Spleen (tissue), 11 donors: ENCODE results near the gene LONRF2. TPM values are rescaled to one million over a fixed set of nuclear protein-coding genes. Genes with fewer than 3 reads are reported as not detected.

Experiments
- DNase-seq: peaks from one replicate; pipeline ENCODE4 v3.0.0-alpha.2; 2020
- H3K27ac ChIP-seq, 8 donors: fragments of 200-600 bp; sonication (generic) in 7 of 8; 1 replicate in 4 of 8; 2 replicates in 4 of 8; pipeline versions ENCODE4 v1.5.0 to v1.8.0; 2016 to 2021; ENCODE audit warnings: inconsistent platforms in 4 of 8, mild to moderate bottlenecking in 4 of 8, moderate library complexity in 1 of 8
- H3K27me3 ChIP-seq, 7 donors: fragments of 200-600 bp; sonication (generic) in 6 of 7; replicated peaks in 1 of 7; 1 replicate in 4 of 7; 2 replicates in 3 of 7; pipeline versions ENCODE4 v1.5.0 to v1.8.0; 2016 to 2021; ENCODE audit warnings: inconsistent platforms in 3 of 7, mild to moderate bottlenecking in 1 of 7
- H3K36me3 ChIP-seq, 6 donors: fragments of 200-600 bp; sonication (generic) in 5 of 6; 1 replicate in 4 of 6; 2 replicates in 2 of 6; pipeline versions ENCODE4 v1.5.0 to v1.8.0; 2016 to 2021; ENCODE audit warnings: inconsistent platforms in 2 of 6
- H3K4me1 ChIP-seq, 6 donors: fragments of 200-600 bp; sonication (generic) in 5 of 6; 1 replicate in 3 of 6; 2 replicates in 3 of 6; pipeline versions ENCODE4 v1.5.0 to v1.8.0; 2016 to 2021; ENCODE audit warnings: inconsistent platforms in 3 of 6
- H3K4me3 ChIP-seq, 8 donors: fragments of 200-600 bp; sonication (generic) in 7 of 8; 1 replicate in 4 of 8; 2 replicates in 4 of 8; pipeline versions ENCODE4 v1.5.0 to v1.8.0; 2016 to 2021; ENCODE audit warnings: inconsistent platforms in 4 of 8, mild to moderate bottlenecking in 4 of 8, moderate library complexity in 2 of 8
- H3K9me3 ChIP-seq, 8 donors: fragments of 200-600 bp; sonication (generic) in 7 of 8; 1 replicate in 4 of 8; 2 replicates in 4 of 8; pipeline versions ENCODE4 v1.5.0 to v1.8.0; 2016 to 2021; ENCODE audit warnings: inconsistent platforms in 4 of 8
- POLR2A ChIP-seq, 3 donors: fragments of 450-650 bp; IDR thresholded peaks; one replicate each; pipeline ENCODE4 v1.5.1; 2017; ENCODE audit warnings: antibody characterized with exemption in 3 of 3, mild to moderate bottlenecking in 1 of 3
- POLR2AphosphoS5 ChIP-seq, 3 donors: sonication (generic); formaldehyde crosslinking; IDR thresholded peaks; one replicate each; pipeline ENCODE4 v1.5.1; 2017; ENCODE audit warnings: antibody characterized with exemption in 3 of 3
- WGBS, 5 donors: extraction: QIAGEN DNeasy Blood & Tissue Kit in 3 of 5; methylation state at CpG; one replicate each; pipeline versions ENCODE4 v1.1.5 to v1.1.7; 2013 to 2018; 5-methylcytosine and 5-hydroxymethylcytosine counted together
- intact Hi-C: fragments of 100-400 bp; cut with DNase I; formaldehyde crosslinking; loops from one replicate; pipeline ENCODE4 v1.15.0; 2023; ENCODE audit warnings: low total_unique reads
- polyA plus RNA-seq, 3 donors: library from polyadenylated mRNA; stranded (reverse); fragments of 200-250 nt; gene quantifications; one replicate each; pipeline ENCODE4 v1.2.1, GENCODE V29; 2013
- total RNA-seq, 7 donors: library from RNA; depleted of rRNA in 3 of 7; stranded (reverse); fragments of >200 nt in 3 of 7; fragmentation: NEBNext Ultra II Directional in 4 of 7; extraction: Animal tissue kit (Norgen Biotek cat#: 25700) in 4 of 7; gene quantifications; one replicate each; pipeline versions ENCODE4 v1.1.0 to v1.2.1, GENCODE V29; 2016 to 2021
- TF ChIP-seq, protein P1 (sequence below), 11 experiments: fragments of 200-600 bp in 7 of 11; fragments of 450-650 bp in 4 of 11; sonication (generic) in 4 of 11; IDR thresholded peaks in 8 of 11; conservative IDR thresholded peaks in 3 of 11; 1 replicate in 7 of 11; 2 replicates in 4 of 11; pipeline versions ENCODE4 v1.4.0 to v1.8.0; 2016 to 2021; ENCODE audit warnings: antibody characterized with exemption in 11 of 11, inconsistent platforms in 4 of 11, mild to moderate bottlenecking in 1 of 11
- donor health status: healthy with polysubstance abuse.
- donor health status: DM: no; HTN: no; CAD: no; lungs with moderate emphysema.
- donor health status: DM: no; HTN: no; CAD: no.
- donor health status: Bipolar disorder and iron deficiency.
- donor health status: healthy.
- donor health status: DM: no; HTN: no; CAD: no.
- donor health status: DM: yes; HTN: yes; CAD: no.

The LONRF2 gene
- total and polyA plus RNA-seq, 10 donors: 0.11 to 4.9 (median 1.9) TPM

DNA sequence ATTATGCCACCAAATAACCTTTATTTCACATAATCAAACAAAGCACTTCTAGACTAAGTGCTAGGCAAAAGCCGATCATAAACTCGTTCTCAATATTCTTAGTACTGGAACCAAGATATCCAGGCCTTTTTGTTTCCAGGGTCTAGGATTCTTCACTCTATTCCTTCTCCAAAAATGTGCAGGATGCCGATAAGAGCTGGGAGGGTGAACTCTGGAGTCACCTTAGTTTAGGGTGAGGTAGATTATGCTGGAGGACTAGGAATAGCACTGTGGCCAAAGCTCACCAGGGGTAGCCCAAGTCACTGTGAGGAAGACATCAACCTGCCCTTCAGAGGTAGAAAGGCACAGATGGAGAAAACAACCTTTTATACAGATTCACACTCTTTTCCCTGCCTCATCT lies 37.3 kb downstream of the LONRF2 start:
- Histone ChIP-seq H3K4me3 (no peak overlapping the region), H3K27ac (no peak overlapping the region), H3K9me3 (no peaks in the 10 kb centered on the region), H3K27me3 (peaks cover 0 to 6% (median 0%) of the 10 kb centered on the region in 7 donors), H3K36me3 (no peaks in the 10 kb centered on the region), H3K4me1 (no peaks in the 10 kb centered on the region)
- DNase-seq: no peak
- intact Hi-C loops: no loop called here
- no peak for TF ChIP-seq POLR2AphosphoS5 (IDR thresholded peaks at IDR 0.05)
- TF ChIP-seq, protein P1, sequence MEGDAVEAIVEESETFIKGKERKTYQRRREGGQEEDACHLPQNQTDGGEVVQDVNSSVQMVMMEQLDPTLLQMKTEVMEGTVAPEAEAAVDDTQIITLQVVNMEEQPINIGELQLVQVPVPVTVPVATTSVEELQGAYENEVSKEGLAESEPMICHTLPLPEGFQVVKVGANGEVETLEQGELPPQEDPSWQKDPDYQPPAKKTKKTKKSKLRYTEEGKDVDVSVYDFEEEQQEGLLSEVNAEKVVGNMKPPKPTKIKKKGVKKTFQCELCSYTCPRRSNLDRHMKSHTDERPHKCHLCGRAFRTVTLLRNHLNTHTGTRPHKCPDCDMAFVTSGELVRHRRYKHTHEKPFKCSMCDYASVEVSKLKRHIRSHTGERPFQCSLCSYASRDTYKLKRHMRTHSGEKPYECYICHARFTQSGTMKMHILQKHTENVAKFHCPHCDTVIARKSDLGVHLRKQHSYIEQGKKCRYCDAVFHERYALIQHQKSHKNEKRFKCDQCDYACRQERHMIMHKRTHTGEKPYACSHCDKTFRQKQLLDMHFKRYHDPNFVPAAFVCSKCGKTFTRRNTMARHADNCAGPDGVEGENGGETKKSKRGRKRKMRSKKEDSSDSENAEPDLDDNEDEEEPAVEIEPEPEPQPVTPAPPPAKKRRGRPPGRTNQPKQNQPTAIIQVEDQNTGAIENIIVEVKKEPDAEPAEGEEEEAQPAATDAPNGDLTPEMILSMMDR (IDR thresholded peaks at IDR 0.05 in 8 of 11, conservative IDR thresholded peaks at IDR 0.05 in 3 of 11): no peak
- TF ChIP-seq POLR2A (IDR thresholded peaks at IDR 0.05): no peak
- WGBS, 5 donors: 29 to 90% (median 35%) methylated on average over 3 of the region's 3 CpGs

DNA sequence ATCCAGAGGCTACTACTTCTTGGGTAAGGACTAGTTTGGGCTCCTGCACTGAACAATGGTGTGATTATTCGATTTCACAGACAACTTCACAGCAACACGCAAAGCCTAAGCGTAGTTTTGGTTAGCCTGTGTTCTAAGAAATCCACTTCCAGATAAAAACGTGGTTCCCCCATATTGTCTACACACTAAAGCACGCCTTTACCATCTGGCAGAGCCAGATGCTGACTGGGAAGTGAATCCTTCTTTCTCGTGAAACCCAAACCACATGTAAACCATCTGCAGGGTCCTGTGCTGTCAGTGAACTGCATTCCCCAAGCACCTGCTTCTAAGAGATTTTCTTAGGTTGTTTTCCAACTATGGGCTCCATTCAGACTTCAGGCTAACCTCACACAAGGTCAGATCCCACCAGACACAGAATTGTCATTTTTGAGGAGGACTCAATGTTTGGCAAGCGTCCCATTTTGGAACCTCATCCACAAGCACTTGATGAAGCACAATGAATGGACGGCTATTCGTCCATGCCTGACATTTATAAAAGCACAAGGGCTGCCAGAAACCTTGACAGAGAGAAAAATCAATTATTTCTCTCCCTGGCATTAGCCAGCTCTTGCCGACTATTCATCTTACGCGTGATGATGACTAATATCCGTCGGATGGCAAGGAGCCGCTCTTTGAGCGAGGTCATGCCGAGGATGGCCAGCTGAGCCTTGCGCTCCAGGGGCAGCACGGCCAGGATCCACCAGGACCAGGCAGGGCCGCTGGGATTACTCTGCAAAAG lies 38.4 kb downstream of the LONRF2 start:
- 82 to 88% (median 86%) methylated on average over 20 of the region's 20 CpGs for WGBS, 5 donors
- no peak for DNase-seq
- H3K4me1 ChIP-seq: no peaks in the 10 kb centered on the region

DNA sequence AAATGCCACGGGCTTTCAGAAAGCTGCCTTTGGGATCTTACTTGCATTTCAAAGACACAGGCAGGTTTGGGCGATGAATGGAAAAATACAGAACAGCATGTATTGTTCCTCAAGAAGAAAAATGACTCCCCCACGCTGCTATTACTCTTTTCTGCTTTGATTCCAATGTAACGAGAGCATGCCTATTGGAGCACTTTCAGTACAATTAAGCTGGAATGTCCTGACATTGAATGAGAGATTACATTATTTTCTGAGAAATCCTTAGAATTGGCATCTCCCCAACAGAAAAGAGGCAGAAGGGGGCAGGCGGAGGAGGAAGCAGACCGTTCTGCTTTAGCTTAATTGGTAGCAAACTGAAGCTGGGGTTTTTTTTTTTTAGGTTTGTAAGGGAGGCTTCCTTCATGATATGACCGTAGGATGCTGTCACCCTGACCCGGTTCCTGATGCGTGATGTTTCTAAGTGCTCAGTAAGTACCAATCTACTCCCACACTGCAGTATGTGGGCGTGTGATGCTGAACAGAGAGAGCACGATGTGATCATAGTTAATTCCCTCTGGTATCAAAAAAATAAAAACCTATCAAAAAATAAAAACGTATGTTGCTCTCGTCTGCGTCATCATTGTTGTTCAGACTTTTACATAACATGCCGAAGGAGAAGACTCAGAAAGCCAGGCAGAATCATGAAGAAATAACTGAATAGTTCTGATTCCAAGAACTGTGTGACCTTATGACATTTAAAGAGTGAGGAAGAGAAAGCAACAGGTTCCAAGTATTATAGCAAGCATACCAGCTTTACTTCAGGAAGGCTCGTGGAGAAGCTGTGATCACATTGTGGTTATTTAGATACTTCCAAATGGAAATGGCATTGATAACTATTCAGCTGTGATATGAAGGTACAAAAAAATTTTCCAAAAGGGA lies 40.5 kb downstream of the LONRF2 start:
- Histone ChIP-seq H3K9me3 (no peaks in the 10 kb centered on the region), H3K4me1 (no peaks in the 10 kb centered on the region), H3K27me3 (peaks cover 0 to 6% (median 0%) of the 10 kb centered on the region in 7 donors), H3K4me3 (no peak overlapping the region), H3K36me3 (no peaks in the 10 kb centered on the region), H3K27ac (peak overlapping the region in 7 of 8 donors; percentile 22 to 77 (median 60))
- intact Hi-C loops: no loop called here
- no peak for DNase-seq
- 54 to 69% (median 55%) methylated on average over 16 of the region's 16 CpGs for WGBS, 5 donors
- TF ChIP-seq, protein P1 (IDR thresholded peaks at IDR 0.05 in 8 of 11, conservative IDR thresholded peaks at IDR 0.05 in 3 of 11): no peak
- TF ChIP-seq POLR2A (IDR thresholded peaks at IDR 0.05) (no peak), POLR2AphosphoS5 (IDR thresholded peaks at IDR 0.05) (peak in 1 of 3 donors; percentile 21)

More for the DNA sequence above, 38.4 kb downstream of the LONRF2 start:
- H3K27me3 ChIP-seq: peaks cover 0 to 6% (median 0%) of the 10 kb centered on the region in 7 donors
- H3K36me3 ChIP-seq: no peaks in the 10 kb centered on the region
- no peak overlapping the region for H3K4me3 ChIP-seq
- TF ChIP-seq, protein P1 (IDR thresholded peaks at IDR 0.05 in 8 of 11, conservative IDR thresholded peaks at IDR 0.05 in 3 of 11): no peak
- TF ChIP-seq POLR2AphosphoS5 (IDR thresholded peaks at IDR 0.05) (no peak), POLR2A (IDR thresholded peaks at IDR 0.05) (no peak)
- H3K9me3 ChIP-seq: no peaks in the 10 kb centered on the region
- H3K27ac ChIP-seq: no peak overlapping the region
- intact Hi-C loops: no loop called here
